NCI-H128 (cell line): ENCODE measurements around the gene TFCP2L1.

ENCODE experiments used
- DNase-seq: peaks from one replicate; lab custom pipeline; 2025; ENCODE audit not compliant: unreplicated experiment; lab: John Stamatoyannopoulos, UW

Gene TFCP2L1

DNA sequence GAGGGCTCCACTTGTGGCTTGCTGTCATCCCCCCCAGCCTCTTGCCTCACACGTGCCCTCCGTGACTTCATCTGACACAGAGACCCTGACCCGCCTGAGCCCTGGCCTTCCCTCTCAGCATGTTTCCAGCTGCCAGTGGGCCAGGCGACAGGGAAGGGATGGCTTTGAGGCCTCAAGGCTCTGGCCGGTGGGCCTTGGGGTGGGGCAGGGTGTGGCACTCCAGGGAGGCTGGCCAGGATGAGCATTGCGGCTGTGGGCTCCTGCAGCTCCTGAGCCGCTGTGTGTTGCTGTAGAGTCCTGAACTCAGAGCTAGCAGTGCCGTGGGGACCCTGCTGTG is 85.0 kb downstream of the TFCP2L1 start:
- DNase-seq: no peak

DNA sequence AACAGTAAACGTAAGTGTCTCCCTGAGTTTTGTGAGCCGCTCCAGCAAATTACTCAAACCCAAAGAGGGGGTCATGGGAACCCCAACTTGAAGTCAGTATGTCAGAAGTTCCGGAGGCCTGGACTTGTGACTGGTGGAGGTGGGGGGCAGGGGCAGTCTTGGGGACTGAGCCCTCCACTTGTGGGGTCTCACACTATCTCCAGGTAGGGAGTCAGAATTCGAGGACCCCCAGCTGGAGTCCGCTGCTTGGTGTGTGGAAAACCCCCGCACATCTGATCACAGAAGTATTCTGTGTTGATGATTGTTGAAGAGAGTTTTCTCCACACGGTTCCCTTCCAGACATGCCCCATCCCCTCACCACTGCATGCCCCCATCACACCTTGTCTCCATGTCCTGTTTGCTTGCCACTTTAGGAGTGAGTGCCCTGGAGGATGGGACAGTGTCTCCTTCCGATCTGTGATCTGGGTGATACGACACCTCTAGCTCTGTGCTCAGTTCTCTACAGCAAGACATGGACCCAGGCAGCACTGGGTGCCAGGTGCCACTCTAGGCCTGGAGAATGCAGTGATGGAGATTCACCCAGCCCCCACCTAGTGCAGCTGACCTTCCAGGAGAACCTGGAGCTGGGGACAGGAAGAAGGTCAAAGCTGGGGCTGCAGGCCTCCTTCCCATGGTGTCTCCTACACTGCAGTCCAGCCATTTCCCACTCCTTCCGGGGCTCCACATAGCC is 85.6 kb downstream of the TFCP2L1 start:
- DNase-seq: no peak

GRCh38 chr2:121197369-121198091 is 87.5 kb downstream of the TFCP2L1 start:
- no peak for DNase-seq

DNA sequence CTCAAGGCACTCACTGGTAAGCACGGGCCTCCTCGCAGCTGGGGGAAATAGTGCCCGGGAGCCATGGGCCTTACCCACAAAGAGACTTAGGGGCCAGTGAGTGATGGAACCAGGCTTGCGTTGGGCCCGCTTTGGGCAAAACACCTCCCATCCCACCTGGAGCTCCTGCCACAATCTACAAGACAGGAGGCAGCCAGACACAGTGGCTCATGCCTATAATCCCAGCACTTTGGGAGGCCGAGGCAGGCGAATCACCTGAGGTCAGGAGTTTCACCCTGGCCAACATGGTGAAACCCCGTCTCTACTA is 88.2 kb downstream of the TFCP2L1 start:
- DNase-seq: no peak

DNA sequence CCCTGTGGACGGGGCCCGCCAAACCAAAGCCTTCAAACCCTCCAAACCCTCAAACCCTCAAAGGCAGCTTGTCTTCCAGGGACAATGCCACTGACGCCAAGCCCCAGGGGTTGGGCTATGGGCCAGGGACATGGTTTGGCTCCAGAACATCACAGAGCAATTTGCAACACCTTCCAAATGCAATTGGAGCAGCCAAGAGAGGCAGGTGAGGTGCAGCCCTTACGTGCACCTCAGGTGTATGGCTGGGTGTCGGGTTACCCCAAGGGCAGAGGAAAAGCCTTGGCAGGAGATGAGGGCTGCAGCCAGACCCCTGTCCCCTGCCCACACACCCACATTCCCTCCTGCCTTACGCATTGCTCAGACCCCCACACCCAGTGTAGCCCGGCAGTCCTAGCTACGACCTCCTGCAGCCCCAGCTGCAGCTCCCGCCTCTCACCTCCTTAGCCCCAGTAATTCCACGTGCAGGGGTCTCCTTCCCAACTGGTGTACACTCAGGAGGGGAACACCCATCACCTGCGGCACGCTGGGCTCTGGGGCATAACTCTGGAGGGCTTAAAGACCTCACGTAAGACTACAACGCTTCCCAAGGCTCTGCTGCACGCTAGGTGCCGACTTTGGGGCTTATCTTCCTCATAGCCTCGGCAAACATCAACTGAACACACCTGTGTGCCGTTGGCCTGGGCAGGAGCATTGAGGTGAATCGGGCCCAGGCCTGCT is 88.7 kb downstream of the TFCP2L1 start:
- DNase-seq: no peak

DNA sequence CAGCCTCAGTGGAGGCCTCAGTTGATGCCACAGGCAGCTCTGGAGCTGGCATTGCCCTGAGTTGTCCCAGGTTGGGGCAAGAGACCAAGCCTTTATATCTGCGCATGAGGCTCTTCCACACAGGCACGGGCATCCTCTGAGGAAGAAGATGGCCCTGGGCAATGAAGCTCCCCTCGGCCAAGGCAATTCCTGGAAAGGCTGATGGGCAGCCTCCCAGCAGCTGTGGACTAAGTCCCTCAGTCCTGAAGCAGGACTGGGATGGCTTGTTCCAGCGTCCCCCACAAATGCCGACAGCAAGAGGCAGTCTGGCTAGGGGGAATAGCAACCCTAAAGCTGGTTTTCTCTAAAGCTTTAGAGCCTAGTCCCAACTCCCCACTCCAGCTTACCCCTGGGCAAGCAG is 90.0 kb downstream of the TFCP2L1 start:
- no peak for DNase-seq

GRCh38 chr2:121194626-121195025 is 90.4 kb downstream of the TFCP2L1 start:
- DNase-seq: no peak

DNA sequence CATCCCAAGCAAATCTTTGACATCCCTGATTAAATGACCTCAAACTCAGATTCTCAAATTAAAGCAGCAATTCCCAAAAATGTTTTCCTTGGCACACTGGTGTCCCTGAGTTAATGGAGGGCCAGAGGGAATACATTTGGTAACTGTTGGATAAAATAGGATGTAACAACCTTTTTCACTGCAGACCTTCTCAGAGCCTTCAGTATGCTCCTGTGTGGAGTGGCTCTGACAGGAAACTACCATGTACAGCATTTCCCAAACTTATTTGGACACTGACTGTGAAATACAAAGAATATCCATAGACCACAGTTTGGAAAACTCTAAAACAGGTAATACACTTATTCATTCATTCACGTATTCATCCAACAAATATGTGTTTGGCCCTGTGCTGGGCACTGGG is 91.8 kb downstream of the TFCP2L1 start:
- DNase-seq: no peak

DNA sequence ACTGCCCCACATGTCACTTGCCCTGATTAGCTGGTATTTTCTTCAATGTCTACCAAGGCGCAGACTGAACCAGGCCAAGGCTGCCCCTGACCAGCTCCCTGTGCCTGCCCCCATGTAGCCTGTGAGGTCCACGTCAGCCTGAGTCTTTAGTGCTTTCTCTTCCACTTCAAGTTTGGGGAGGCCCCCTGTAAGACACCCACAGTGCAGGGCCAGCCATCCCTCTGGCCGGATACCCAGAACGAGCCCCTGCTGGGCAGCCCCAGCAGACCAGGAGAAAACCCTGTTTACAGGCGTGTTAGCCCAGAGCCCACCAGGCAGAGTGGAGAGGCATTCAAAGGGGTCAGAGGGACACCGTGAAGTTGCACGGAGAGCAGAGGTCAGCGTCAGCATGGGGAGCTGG is 92.4 kb downstream of the TFCP2L1 start:
- no peak for DNase-seq

DNA sequence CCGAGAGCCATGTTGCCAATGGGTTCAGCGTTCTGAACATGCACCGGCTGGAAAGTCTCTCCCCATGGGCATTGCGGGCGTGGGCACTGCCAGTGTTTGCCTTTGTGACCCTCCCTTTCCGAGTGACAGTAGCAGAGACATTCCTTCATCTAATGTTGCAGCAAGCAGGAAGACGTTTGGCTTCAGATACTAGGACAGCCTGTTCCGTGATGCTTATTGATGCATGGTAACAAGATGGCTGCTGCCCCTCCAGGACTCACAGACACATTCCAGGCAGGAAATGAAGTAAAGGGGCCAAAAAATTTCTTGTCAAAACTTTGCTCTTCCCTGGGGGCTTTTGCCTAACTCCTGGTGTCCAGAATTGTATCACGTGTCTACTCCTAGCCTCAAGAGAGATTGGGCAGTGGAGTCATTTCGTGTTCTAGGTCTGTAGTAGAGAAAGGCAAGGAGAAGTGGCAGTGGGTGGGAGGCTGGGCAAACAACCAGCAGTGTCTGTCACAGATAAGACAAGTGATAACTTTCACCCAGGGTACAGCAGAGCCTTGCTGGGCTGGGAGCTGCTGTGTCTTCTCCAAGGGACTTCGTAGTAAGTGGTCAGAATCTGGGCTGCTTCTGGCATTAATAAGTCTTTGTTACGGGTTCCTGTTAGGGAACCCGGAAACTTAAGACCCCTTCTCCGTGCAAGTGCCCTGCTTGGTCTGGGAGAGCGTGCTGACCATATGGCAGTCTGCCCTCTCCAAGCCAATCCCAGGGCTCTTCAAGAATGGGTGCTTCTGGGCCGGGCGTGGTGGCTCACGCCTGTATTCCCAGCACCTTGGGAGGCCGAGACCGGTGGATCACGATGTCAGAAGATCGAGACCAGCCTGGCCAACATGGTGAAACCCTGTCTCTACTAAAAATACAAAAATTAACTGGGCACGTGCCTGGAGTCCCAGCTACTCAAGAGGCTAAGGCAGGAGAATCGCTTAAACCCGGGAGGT is 93.5 kb downstream of the TFCP2L1 start:
- no peak for DNase-seq

GRCh38 chr2:121189661-121190381 is 95.2 kb downstream of the TFCP2L1 start:
- no peak for DNase-seq

GRCh38 chr2:121189011-121189410 is 96.0 kb downstream of the TFCP2L1 start:
- no peak for DNase-seq

DNA sequence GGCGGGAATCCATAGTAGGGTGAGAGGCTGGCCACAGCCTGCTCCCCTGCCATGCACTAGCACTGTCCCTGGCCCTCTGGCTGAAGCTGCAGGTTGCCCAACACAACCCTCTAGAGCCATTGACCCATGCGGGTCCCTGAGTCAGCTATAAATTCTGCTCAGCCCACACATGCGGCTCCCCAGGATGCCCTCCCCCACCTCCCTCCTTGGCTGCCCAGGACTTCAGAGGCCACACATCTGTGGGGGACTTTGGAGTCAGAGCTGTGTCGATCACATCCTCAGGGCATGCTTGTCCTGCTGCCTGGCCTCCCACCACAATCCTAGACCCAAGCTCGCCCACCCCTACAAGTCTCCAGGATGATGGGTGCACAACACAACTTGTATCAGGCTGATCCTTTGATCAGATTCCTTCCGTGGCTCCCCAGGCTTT is 97.0 kb downstream of the TFCP2L1 start:
- DNase-seq: no peak

- DNase-seq: no peak
These were observed 97.5 kb downstream of the TFCP2L1 start for GRCh38 chr2:121187351-121187981.

DNA sequence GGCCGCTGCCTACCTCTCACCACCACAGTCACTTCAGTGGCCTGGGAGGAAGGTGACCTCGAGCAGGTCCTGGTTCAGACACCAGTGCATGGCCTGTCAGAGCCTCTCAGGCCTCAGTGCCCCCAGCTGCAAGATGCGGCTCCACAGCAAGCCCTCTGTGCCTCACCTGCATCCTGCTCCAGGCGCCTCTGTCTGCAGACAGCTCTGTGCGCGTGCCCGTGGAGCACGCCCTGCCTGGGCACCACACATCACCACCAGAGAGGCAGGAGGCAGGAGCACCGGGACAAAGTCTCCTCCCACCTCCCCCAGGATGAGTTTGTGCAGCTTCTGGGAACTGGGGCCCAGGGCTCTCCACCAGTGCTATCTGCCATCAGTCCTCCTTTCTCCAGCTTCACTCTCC is 98.7 kb downstream of the TFCP2L1 start:
- DNase-seq: no peak

DNA sequence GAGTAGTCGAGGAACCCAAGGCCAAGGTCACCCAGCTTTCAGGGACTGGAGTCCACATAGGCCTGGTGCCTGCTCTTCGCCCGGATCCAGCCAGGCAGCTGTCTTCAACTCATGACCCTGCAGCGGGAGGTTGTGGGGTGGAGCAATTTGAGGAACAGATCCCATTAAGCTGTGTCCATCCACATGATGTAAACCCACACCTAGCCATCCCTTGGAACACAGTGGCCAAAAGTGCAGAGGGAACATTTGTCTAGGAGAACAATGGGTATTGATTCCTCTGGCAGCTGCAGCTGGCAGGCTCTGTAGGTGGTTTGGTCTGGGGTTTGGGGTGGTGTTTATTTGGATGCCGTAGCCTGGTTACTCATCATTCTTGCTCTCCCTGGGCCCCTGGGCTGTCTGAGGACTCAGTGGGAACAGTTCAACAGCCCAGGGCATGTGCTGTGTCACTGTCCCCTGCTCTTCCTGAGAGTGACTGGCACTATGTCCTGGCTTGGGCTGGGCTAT is 99.4 kb downstream of the TFCP2L1 start:
- DNase-seq: no peak

- DNase-seq: no peak
These were observed 99.9 kb downstream of the TFCP2L1 start for GRCh38 chr2:121185111-121185510.

DNA sequence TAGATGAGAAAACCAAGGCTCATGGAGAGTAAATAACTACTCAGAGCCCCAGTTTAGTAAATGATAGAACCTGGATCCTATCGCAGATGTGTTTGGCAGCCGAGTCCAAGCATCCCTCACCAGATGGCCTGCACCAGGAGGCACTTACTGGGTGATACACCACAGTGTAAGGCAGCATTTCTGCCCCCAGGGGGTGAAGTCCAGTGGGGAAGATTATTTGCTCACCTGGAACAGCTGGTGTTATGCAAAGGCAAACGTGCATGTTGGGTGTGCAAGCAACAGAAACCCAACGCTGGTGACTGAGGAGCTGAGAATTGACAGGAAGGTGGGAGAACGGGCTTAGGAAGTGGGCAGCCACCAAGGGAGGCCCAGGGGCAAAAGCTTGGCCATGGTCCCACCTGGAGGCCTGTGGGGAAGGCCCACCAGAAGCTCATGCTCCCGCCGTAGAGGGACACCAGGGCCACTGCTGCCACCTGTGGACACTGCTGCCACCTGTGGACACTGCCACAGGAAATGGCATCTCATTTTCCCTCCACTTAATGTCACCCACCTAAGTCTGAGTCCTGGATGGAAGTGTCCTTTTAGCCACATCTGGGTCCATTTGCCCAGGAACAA is 100.6 kb downstream of the TFCP2L1 start:
- no peak for DNase-seq

DNA sequence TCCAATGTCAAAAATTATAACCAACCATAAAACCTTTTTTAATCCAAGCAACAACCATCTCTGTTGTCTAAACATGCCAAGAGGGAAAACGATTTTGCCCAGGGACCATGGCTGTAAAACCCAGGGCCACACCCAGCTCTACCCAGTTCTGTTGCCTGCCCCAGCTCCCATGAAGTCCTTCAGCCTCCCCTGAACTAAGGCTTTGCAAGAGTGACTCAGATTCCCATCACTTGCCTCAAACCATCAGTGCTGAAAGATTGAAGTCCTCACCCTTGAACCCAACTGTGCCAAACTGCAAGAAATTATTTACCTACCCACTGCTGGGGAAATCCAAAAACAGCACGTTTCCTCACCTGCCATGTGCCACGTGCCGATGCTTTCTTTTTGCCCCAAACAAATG is 102.5 kb downstream of the TFCP2L1 start:
- no peak for DNase-seq
